NCI-H82 treated with DMSO at 0.1 percent for 48 hours (cell line): ENCODE data around the gene MYL6B.
A peak's percentile ranks its signal among the peaks of the same experiment; 100 is the strongest.
"Not testable (repeated sequence)": the region's sequence is repeated elsewhere in the genome, so short reads cannot be mapped to it uniquely, and the experiment has no call there.

ENCODE experiments used
- DNase-seq: peaks from one replicate; lab custom pipeline; 2025; ENCODE audit not compliant: unreplicated experiment; lab: John Stamatoyannopoulos, UW

The MYL6B gene

GRCh38 chr12:56151672-56152131 lies 685 bp upstream of the MYL6B start:
- no peak for DNase-seq

GRCh38 chr12:56152756-56153677 lies 630 bp downstream of the MYL6B start:
- DNase-seq, result no peak

- no peak for DNase-seq
Measured at GRCh38 chr12:56153678-56154065, 1.3 kb downstream of the MYL6B start.

- peak; percentile 74 for DNase-seq
Measured at GRCh38 chr12:56154246-56154771, 1.9 kb downstream of the MYL6B start.

GRCh38 chr12:56154818-56155217 lies 2.4 kb downstream of the MYL6B start:
- no peak for DNase-seq

- DNase-seq, result no peak
Measured at GRCh38 chr12:56155256-56155845, 3.0 kb downstream of the MYL6B start.

- DNase-seq, result not testable (repeated sequence)
Measured at GRCh38 chr12:56156464-56157200, 4.2 kb downstream of the MYL6B start.

- peak; percentile 83 for DNase-seq
Measured at GRCh38 chr12:56157201-56158028, 5.0 kb downstream of the MYL6B start.

- DNase-seq, result peak; percentile 97
Measured at GRCh38 chr12:56158029-56158925, 5.9 kb downstream of the MYL6B start, which contains the start of gene MYL6. MYL6 (plus strand) TSS chr12:56158359; CDS start chr12:56158402, 43 bp downstream.

GRCh38 chr12:56158926-56159461 lies 6.6 kb downstream of the MYL6B start:
- DNase-seq, result no peak

GRCh38 chr12:56159482-56160192 lies 7.2 kb downstream of the MYL6B start:
- no peak for DNase-seq

- DNase-seq, result no peak
Measured at GRCh38 chr12:56160193-56160763, 7.9 kb downstream of the MYL6B start.

- no peak for DNase-seq
Measured at GRCh38 chr12:56160894-56161689, 8.7 kb downstream of the MYL6B start.

GRCh38 chr12:56161690-56162351 lies 9.4 kb downstream of the MYL6B start:
- DNase-seq, result no peak

GRCh38 chr12:56162468-56163290 lies 10.3 kb downstream of the MYL6B start:
- no peak for DNase-seq
